ENCODE measurements around the gene GMPR2. TPM values are rescaled to one million over a fixed set of nuclear protein-coding genes. Genes with fewer than 3 reads are reported as not detected.
A peak's percentile ranks its signal among the peaks of the same experiment; 100 is the strongest.

The GMPR2 gene
- total and polyA plus RNA-seq, 2 of the 13 experiments (the other 11 are each of a cell fraction or from before 2014, with no cell fraction given), result 210 to 273 TPM

DNA sequence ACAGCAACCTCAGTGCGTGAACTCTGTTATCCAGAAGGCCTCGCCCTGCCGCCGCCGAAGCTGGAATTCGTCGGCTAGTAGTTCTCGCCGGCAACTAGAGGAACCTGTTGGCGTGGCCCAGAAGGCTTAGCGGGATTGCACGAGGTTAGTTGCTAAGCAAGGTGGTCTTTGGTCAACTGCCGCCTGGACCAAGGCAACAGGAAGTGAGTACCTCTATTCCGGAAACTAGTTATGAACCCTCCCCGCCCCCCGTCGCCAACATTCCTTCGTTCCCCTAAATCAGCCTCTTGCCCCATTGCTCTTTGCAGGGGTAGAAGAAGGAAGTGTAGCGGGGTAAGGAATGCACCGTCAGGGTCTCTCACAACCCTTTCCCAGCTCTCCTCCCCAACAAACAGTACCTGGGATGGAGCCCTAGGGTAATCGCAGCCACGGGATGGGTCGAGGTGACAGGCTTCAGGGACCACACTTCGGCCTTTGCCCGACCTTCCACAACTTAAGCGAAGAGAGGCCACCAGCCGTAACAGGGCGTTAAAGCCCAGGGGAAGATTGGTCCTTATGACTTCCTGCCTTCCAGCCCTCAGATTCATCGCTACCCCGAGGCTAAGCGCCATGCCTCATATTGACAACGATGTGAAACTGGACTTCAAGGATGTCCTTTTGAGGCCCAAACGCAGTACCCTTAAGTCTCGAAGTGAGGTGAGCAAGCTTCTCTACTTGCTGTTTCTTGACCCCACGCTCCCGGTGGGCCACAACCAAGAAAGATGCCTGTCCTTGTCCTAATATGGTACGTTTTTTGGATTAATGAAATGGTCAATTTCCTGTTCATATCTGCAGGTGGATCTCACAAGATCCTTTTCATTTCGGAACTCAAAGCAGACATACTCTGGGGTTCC, at the start of gene GMPR2 (continued):
- TF ChIP-seq, protein P1, sequence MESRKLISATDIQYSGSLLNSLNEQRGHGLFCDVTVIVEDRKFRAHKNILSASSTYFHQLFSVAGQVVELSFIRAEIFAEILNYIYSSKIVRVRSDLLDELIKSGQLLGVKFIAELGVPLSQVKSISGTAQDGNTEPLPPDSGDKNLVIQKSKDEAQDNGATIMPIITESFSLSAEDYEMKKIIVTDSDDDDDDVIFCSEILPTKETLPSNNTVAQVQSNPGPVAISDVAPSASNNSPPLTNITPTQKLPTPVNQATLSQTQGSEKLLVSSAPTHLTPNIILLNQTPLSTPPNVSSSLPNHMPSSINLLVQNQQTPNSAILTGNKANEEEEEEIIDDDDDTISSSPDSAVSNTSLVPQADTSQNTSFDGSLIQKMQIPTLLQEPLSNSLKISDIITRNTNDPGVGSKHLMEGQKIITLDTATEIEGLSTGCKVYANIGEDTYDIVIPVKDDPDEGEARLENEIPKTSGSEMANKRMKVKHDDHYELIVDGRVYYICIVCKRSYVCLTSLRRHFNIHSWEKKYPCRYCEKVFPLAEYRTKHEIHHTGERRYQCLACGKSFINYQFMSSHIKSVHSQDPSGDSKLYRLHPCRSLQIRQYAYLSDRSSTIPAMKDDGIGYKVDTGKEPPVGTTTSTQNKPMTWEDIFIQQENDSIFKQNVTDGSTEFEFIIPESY (CRISPR knock-in tag; IDR thresholded peaks at IDR 0.05), result 0 out of 2 replicates have a peak, but pooled peaks have one; percentile 67
- peak; percentile 90; the same call in 1 of the 2 replicates for TF ChIP-seq ATAD3A (CRISPR knock-in tag; IDR thresholded peaks at IDR 0.05)
- no peak; the same call in 1 of the 2 replicates for TF ChIP-seq ZFP36L2 (CRISPR knock-in tag; IDR thresholded peaks at IDR 0.05)
- peak; percentile 97 for TF ChIP-seq NR2C2 (CRISPR knock-in tag; IDR thresholded peaks at IDR 0.05; ENCODE audit: borderline replicate concordance)
- TF ChIP-seq ZFYVE20 (CRISPR knock-in tag; IDR thresholded peaks at IDR 0.05; ENCODE audit: borderline replicate concordance, low read depth), result no peak; the same call in 1 of the 2 replicates
- no peak; a peak in 1 of 4 replicates for TF ChIP-seq NR2F1 (CRISPR knock-in tag; IDR thresholded peaks at IDR 0.05)
- TF ChIP-seq NAIF1 (CRISPR knock-in tag; IDR thresholded peaks at IDR 0.05; ENCODE audit: borderline replicate concordance), result 0 out of 2 replicates have a peak, but pooled peaks have one; percentile 20
- TF ChIP-seq, protein P2, sequence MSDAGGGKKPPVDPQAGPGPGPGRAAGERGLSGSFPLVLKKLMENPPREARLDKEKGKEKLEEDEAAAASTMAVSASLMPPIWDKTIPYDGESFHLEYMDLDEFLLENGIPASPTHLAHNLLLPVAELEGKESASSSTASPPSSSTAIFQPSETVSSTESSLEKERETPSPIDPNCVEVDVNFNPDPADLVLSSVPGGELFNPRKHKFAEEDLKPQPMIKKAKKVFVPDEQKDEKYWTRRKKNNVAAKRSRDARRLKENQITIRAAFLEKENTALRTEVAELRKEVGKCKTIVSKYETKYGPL (CRISPR knock-in tag; IDR thresholded peaks at IDR 0.05), result peak; percentile 77; the same call in 1 of the 2 replicates
- no peak for TF ChIP-seq NR3C1 (CRISPR knock-in tag; IDR thresholded peaks at IDR 0.05)
- TF ChIP-seq TCF7 (IDR thresholded peaks at IDR 0.05; ENCODE audit: low read depth), result no peak
- no peak for TF ChIP-seq ZFP41 (CRISPR knock-in tag; IDR thresholded peaks at IDR 0.05; ENCODE audit: borderline replicate concordance)
- TF ChIP-seq, protein P3, sequence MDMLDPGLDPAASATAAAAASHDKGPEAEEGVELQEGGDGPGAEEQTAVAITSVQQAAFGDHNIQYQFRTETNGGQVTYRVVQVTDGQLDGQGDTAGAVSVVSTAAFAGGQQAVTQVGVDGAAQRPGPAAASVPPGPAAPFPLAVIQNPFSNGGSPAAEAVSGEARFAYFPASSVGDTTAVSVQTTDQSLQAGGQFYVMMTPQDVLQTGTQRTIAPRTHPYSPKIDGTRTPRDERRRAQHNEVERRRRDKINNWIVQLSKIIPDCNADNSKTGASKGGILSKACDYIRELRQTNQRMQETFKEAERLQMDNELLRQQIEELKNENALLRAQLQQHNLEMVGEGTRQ (IDR thresholded peaks at IDR 0.05; ENCODE audit: low read depth, low read length), result no peak
- TF ChIP-seq, protein P3 (CRISPR knock-in tag; IDR thresholded peaks at IDR 0.05; ENCODE audit: borderline replicate concordance), result no peak
- TF ChIP-seq, protein P4, sequence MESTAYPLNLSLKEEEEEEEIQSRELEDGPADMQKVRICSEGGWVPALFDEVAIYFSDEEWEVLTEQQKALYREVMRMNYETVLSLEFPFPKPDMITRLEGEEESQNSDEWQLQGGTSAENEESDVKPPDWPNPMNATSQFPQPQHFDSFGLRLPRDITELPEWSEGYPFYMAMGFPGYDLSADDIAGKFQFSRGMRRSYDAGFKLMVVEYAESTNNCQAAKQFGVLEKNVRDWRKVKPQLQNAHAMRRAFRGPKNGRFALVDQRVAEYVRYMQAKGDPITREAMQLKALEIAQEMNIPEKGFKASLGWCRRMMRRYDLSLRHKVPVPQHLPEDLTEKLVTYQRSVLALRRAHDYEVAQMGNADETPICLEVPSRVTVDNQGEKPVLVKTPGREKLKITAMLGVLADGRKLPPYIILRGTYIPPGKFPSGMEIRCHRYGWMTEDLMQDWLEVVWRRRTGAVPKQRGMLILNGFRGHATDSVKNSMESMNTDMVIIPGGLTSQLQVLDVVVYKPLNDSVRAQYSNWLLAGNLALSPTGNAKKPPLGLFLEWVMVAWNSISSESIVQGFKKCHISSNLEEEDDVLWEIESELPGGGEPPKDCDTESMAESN (CRISPR knock-in tag; conservative IDR thresholded peaks at IDR 0.05), result peak; percentile 86
- peak; percentile 9; the same call in 1 of the 2 replicates for TF ChIP-seq ZNF749 (CRISPR knock-in tag; IDR thresholded peaks at IDR 0.05; ENCODE audit: borderline replicate concordance)
- TF ChIP-seq, protein P5, sequence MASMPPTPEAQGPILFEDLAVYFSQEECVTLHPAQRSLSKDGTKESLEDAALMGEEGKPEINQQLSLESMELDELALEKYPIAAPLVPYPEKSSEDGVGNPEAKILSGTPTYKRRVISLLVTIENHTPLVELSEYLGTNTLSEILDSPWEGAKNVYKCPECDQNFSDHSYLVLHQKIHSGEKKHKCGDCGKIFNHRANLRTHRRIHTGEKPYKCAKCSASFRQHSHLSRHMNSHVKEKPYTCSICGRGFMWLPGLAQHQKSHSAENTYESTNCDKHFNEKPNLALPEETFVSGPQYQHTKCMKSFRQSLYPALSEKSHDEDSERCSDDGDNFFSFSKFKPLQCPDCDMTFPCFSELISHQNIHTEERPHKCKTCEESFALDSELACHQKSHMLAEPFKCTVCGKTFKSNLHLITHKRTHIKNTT (CRISPR knock-in tag; IDR thresholded peaks at IDR 0.05), result no peak; the same call in 1 of the 2 replicates
- TF ChIP-seq, protein P6, sequence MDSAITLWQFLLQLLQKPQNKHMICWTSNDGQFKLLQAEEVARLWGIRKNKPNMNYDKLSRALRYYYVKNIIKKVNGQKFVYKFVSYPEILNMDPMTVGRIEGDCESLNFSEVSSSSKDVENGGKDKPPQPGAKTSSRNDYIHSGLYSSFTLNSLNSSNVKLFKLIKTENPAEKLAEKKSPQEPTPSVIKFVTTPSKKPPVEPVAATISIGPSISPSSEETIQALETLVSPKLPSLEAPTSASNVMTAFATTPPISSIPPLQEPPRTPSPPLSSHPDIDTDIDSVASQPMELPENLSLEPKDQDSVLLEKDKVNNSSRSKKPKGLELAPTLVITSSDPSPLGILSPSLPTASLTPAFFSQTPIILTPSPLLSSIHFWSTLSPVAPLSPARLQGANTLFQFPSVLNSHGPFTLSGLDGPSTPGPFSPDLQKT (CRISPR knock-in tag; IDR thresholded peaks at IDR 0.05; ENCODE audit: borderline replicate concordance), result peak; percentile 86; the same call in 1 of the 2 replicates
- peak; percentile 3; the same call in 1 of the 2 replicates for TF ChIP-seq NFKBIZ (CRISPR knock-in tag; IDR thresholded peaks at IDR 0.05)
